Measurements from ENCODE around the gene WDR43.
A peak's percentile ranks its signal among the peaks of the same experiment; 100 is the strongest.

The WDR43 gene

GRCh38 chr2:28894470-28895188 is at the start of gene WDR43:
TSS of gene WDR43 (plus strand) at chr2:28894667. CDS start at chr2:28894699, 32 bp downstream.
- DNase-seq (ENCODE audit: low read depth) = peak; percentile 96

- no peak for DNase-seq (ENCODE audit: low read depth)
Observed at GRCh38 chr2:28855193-28855592, 39.3 kb upstream of the WDR43 start.

GRCh38 chr2:28855977-28856376 is 38.5 kb upstream of the WDR43 start:
- DNase-seq (ENCODE audit: low read depth) = no peak

GRCh38 chr2:28868611-28869010 is 25.9 kb upstream of the WDR43 start:
- no peak for DNase-seq (ENCODE audit: low read depth)

GRCh38 chr2:28869494-28870145 is 24.8 kb upstream of the WDR43 start:
- peak; percentile 12 for DNase-seq (ENCODE audit: low read depth)

- peak; percentile 95 for DNase-seq (ENCODE audit: low read depth)
Observed at GRCh38 chr2:28870146-28870891, 24.1 kb upstream of the WDR43 start, which contains the start of gene TRMT61B. TSS of gene TRMT61B (minus strand) at chr2:28870309. CDS start at chr2:28870277, 32 bp downstream.

- DNase-seq (ENCODE audit: low read depth) = no peak
Observed at GRCh38 chr2:28871620-28872019, 22.8 kb upstream of the WDR43 start.

GRCh38 chr2:28880193-28880592 is 14.3 kb upstream of the WDR43 start:
- no peak for DNase-seq (ENCODE audit: low read depth)

GRCh38 chr2:28893488-28893887 is 979 bp upstream of the WDR43 start:
- no peak for DNase-seq (ENCODE audit: low read depth)

GRCh38 chr2:28895189-28895893 is 874 bp downstream of the WDR43 start:
- peak; percentile 12 for DNase-seq (ENCODE audit: low read depth)

GRCh38 chr2:28896906-28897305 is 2.4 kb downstream of the WDR43 start:
- no peak for DNase-seq (ENCODE audit: low read depth)

GRCh38 chr2:28898048-28898447 is 3.6 kb downstream of the WDR43 start:
- DNase-seq (ENCODE audit: low read depth) = no peak

- no peak for DNase-seq (ENCODE audit: low read depth)
Observed at GRCh38 chr2:28901202-28901601, 6.7 kb downstream of the WDR43 start.

GRCh38 chr2:28901841-28902240 is 7.4 kb downstream of the WDR43 start:
- no peak for DNase-seq (ENCODE audit: low read depth)

GRCh38 chr2:28902584-28902983 is 8.1 kb downstream of the WDR43 start:
- DNase-seq (ENCODE audit: low read depth) = no peak

- DNase-seq (ENCODE audit: low read depth) = no peak
Observed at GRCh38 chr2:28904295-28904694, 9.8 kb downstream of the WDR43 start.

GRCh38 chr2:28904802-28905457 is 10.5 kb downstream of the WDR43 start:
- no peak for DNase-seq (ENCODE audit: low read depth)

GRCh38 chr2:28905533-28905932 is 11.1 kb downstream of the WDR43 start:
- DNase-seq (ENCODE audit: low read depth) = no peak

- DNase-seq (ENCODE audit: low read depth) = no peak
Observed at GRCh38 chr2:28906376-28906775, 11.9 kb downstream of the WDR43 start.

- DNase-seq (ENCODE audit: low read depth) = no peak
Observed at GRCh38 chr2:28906821-28907220, 12.4 kb downstream of the WDR43 start.

GRCh38 chr2:28908172-28908571 is 13.7 kb downstream of the WDR43 start:
- DNase-seq (ENCODE audit: low read depth) = no peak

Measured in activated gamma-delta T cell treated with anti-CD3 and anti-CD28 coated beads, Interleukin-2, amount 50 U/mL, for 16 hours (primary cell).